HL-60 (cell line): ENCODE measurements around the gene TBC1D24.

Source experiments
- POLR2AphosphoS5 ChIP-seq: IDR thresholded peaks from 2 replicates; pipeline ENCODE4 v1.6.1; 2012; ENCODE audit warnings: low read depth
- TF ChIP-seq, protein P1 (sequence below): IDR thresholded peaks from 2 replicates; pipeline ENCODE4 v1.6.1; 2012; ENCODE audit warnings: low read depth; ENCODE audit not compliant: insufficient replicate concordance

DNA sequence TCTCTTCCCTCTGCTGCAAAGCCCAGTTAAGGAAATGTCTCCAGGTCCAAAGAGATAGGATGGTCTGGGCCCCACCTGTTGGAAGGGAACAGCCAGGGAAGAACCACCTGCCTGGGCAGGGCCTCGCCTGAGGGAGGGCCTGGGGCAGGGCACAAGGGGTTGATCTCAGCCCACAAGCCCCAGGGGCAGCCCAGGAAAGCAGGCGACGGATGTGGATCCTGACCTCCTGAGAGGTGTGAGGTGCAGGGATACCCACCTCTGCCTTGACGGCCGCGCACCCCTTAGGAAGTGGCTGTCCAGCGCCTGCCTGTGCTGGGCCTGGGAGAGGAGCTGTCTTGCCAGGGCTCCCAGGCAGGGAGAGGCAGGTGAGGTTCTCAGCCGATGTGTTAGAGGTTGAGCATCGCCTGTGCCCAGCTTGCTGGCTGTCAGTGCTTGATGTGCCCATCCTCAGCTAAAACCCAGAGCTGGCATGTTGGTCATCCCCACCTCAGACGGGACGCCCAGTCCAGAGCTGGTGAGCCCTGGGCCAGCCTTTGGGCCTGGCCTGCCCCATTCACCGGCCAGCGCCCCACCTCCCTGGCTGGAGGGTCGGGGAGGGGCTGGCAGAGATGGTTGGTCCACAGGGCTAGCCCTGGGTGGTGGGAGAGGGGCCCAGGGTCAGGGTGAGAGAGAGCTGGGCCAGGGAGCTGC, 55.8 kb downstream of the TBC1D24 start:
- TF ChIP-seq POLR2AphosphoS5: no peak
- TF ChIP-seq, protein P1, sequence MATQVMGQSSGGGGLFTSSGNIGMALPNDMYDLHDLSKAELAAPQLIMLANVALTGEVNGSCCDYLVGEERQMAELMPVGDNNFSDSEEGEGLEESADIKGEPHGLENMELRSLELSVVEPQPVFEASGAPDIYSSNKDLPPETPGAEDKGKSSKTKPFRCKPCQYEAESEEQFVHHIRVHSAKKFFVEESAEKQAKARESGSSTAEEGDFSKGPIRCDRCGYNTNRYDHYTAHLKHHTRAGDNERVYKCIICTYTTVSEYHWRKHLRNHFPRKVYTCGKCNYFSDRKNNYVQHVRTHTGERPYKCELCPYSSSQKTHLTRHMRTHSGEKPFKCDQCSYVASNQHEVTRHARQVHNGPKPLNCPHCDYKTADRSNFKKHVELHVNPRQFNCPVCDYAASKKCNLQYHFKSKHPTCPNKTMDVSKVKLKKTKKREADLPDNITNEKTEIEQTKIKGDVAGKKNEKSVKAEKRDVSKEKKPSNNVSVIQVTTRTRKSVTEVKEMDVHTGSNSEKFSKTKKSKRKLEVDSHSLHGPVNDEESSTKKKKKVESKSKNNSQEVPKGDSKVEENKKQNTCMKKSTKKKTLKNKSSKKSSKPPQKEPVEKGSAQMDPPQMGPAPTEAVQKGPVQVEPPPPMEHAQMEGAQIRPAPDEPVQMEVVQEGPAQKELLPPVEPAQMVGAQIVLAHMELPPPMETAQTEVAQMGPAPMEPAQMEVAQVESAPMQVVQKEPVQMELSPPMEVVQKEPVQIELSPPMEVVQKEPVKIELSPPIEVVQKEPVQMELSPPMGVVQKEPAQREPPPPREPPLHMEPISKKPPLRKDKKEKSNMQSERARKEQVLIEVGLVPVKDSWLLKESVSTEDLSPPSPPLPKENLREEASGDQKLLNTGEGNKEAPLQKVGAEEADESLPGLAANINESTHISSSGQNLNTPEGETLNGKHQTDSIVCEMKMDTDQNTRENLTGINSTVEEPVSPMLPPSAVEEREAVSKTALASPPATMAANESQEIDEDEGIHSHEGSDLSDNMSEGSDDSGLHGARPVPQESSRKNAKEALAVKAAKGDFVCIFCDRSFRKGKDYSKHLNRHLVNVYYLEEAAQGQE: no peak
